Astrocyte of the cerebellum (primary cell): Measurements from ENCODE around the gene SLC7A14.

ENCODE experiments used
- DNase-seq: peaks from one replicate; pipeline ENCODE4 v3.0.0-alpha.2; 2011; ENCODE audit warnings: low read depth
- H3K4me3 ChIP-seq: 2 replicates; pipeline ENCODE4 v1.5.1; 2011; ENCODE audit warnings: mild to moderate bottlenecking, low read depth, low read length, moderate library complexity
- CTCF ChIP-seq: IDR thresholded peaks from 2 replicates; pipeline ENCODE4 v1.5.1; 2012; ENCODE audit warnings: low read length, low read depth, moderate library complexity, mild to moderate bottlenecking; ENCODE audit errors: missing control alignments
- in situ Hi-C: cut with HindIII; loops from 2 replicates; pipeline ENCODE4 v1.10.0; 2017; ENCODE audit warnings: low sequenced_read_pairs

Gene SLC7A14

GRCh38 chr3:170623524-170623923 is 37.6 kb upstream of the SLC7A14 start:
- in situ Hi-C loops: no loop called here
- no peak overlapping the region for H3K4me3 ChIP-seq
- no peak for TF ChIP-seq CTCF
- DNase-seq: no peak

GRCh38 chr3:170622369-170623159 is 36.7 kb upstream of the SLC7A14 start:
- in situ Hi-C loops: no loop called here
- no peak for TF ChIP-seq CTCF
- DNase-seq: no peak
- no peak overlapping the region for H3K4me3 ChIP-seq

- DNase-seq: no peak
- in situ Hi-C loops: no loop called here
- no peak for TF ChIP-seq CTCF
- no peak overlapping the region for H3K4me3 ChIP-seq
Measured at GRCh38 chr3:170621256-170621655, 35.4 kb upstream of the SLC7A14 start.

- no peak for TF ChIP-seq CTCF
- DNase-seq: peak; percentile 57
- in situ Hi-C loops: loop anchor here (5.0 kb wide), 1 partner anchor 83 kb away; no protein-coding TSS in a partner anchor
- no peak overlapping the region for H3K4me3 ChIP-seq
Measured at GRCh38 chr3:170614214-170614966, 28.5 kb upstream of the SLC7A14 start.

- in situ Hi-C loops: loop anchor here (5.0 kb wide), 1 partner anchor 86 kb away; no protein-coding TSS in a partner anchor
- no peak for DNase-seq
- TF ChIP-seq CTCF: no peak
Measured at GRCh38 chr3:170611751-170612150, 25.9 kb upstream of the SLC7A14 start.

GRCh38 chr3:170610321-170610884 is 24.5 kb upstream of the SLC7A14 start:
- no peak for DNase-seq
- TF ChIP-seq CTCF: no peak
- no peak overlapping the region for H3K4me3 ChIP-seq
- in situ Hi-C loops: loop anchor here (5.0 kb wide), 1 partner anchor 87 kb away; no protein-coding TSS in a partner anchor

More at GRCh38 chr3:170611751-170612150, 25.9 kb upstream of the SLC7A14 start:
- H3K4me3 ChIP-seq: no peak overlapping the region
